Activated CD4-positive, alpha-beta memory T cell treated with anti-CD3 and anti-CD28 coated beads, Interleukin-2, amount 10 ng/mL, durations not matched to agents 7 days and 5 days (primary cell): Measurements from ENCODE around the gene NDUFAF7. TPM values are rescaled to one million over a fixed set of nuclear protein-coding genes. Genes with fewer than 3 reads are reported as not detected.
"Not testable (repeated sequence)": the region's sequence is repeated elsewhere in the genome, so short reads cannot be mapped to it uniquely, and the experiment has no call there.

Experiments
- CTCF ChIA-PET: fragments of 350-600 bp; sonication (Branson Sonifier 250); formaldehyde crosslinking; loops from one replicate; lab custom pipeline; 2021; ENCODE audit warnings: antibody characterized with exemption, inconsistent platforms; lab: Charles Lee
- POLR2A ChIA-PET: fragments of 350-600 bp; sonication (Branson Sonifier 250); formaldehyde crosslinking; loops from one replicate; lab custom pipeline; 2021; ENCODE audit warnings: antibody characterized with exemption; lab: Charles Lee
- DNase-seq: peaks from one replicate; pipeline ENCODE4 v3.0.0-alpha.2; 2020
- H3K27ac Mint-ChIP-seq: one replicate; pipeline ENCODE4 v1.8.0; 2021; ENCODE audit warnings: mild to moderate bottlenecking, mixed read lengths
- H3K27me3 Mint-ChIP-seq: one replicate; pipeline ENCODE4 v1.8.0; 2021; ENCODE audit warnings: mixed read lengths
- H3K36me3 Mint-ChIP-seq: one replicate; pipeline ENCODE4 v1.8.0; 2021; ENCODE audit warnings: low read depth, mixed read lengths
- H3K4me1 Mint-ChIP-seq: one replicate; pipeline ENCODE4 v1.8.0; 2021; ENCODE audit warnings: mixed read lengths
- H3K4me3 Mint-ChIP-seq: one replicate; pipeline ENCODE4 v1.8.0; 2021; ENCODE audit warnings: mild to moderate bottlenecking, mixed read lengths
- H3K9me3 Mint-ChIP-seq: one replicate; pipeline ENCODE4 v1.8.0; 2021; ENCODE audit warnings: mixed read lengths
- total RNA-seq, 2 experiments: library from RNA; stranded (reverse); gene quantifications; one replicate each; pipeline ENCODE4 v1.2.3, GENCODE V29; 2021

The NDUFAF7 gene
- total RNA-seq, 2 experiments from 2014 or later = 17.7 to 19.4 TPM

GRCh38 chr2:37267685-37268084 lies 36.2 kb downstream of the NDUFAF7 start:
- CTCF ChIA-PET = no interaction called here
- POLR2A ChIA-PET = no interaction called here
- Mint-ChIP-seq H3K4me3 (no peak overlapping the region), H3K9me3 (no peaks in the 10 kb centered on the region), H3K27me3 (no peaks in the 10 kb centered on the region), H3K27ac (no peak overlapping the region), H3K4me1 (no peaks in the 10 kb centered on the region), H3K36me3 (peaks cover 22% of the 10 kb centered on the region)
- DNase-seq = no peak

GRCh38 chr2:37268111-37268510 lies 36.7 kb downstream of the NDUFAF7 start:
- Mint-ChIP-seq H3K4me3 (no peak overlapping the region), H3K27me3 (no peaks in the 10 kb centered on the region), H3K4me1 (no peaks in the 10 kb centered on the region), H3K36me3 (peaks cover 22% of the 10 kb centered on the region), H3K27ac (no peak overlapping the region), H3K9me3 (no peaks in the 10 kb centered on the region)
- DNase-seq = no peak
- ChIA-PET POLR2A (no interaction called here), CTCF (no interaction called here)

GRCh38 chr2:37271376-37272067 lies 40.1 kb downstream of the NDUFAF7 start:
- no peaks in the 10 kb centered on the region for H3K9me3 Mint-ChIP-seq
- no peak for DNase-seq
- ChIA-PET POLR2A (no interaction called here), CTCF (no interaction called here)
- no peak overlapping the region for H3K4me3 Mint-ChIP-seq
- peaks cover 16% of the 10 kb centered on the region for H3K36me3 Mint-ChIP-seq
- H3K27me3 Mint-ChIP-seq = no peaks in the 10 kb centered on the region
- H3K4me1 Mint-ChIP-seq = no peaks in the 10 kb centered on the region
- no peak overlapping the region for H3K27ac Mint-ChIP-seq

GRCh38 chr2:37274359-37274965 lies 43.0 kb downstream of the NDUFAF7 start:
- CTCF ChIA-PET = no interaction called here
- POLR2A ChIA-PET = no interaction called here
- Mint-ChIP-seq H3K9me3 (no peaks in the 10 kb centered on the region), H3K36me3 (peaks cover 10% of the 10 kb centered on the region), H3K27me3 (no peaks in the 10 kb centered on the region), H3K4me3 (no peak overlapping the region), H3K27ac (no peak overlapping the region), H3K4me1 (no peaks in the 10 kb centered on the region)
- DNase-seq = no peak

- CTCF ChIA-PET = no interaction called here
- no peaks in the 10 kb centered on the region for H3K4me1 Mint-ChIP-seq
- H3K27ac Mint-ChIP-seq = no peak overlapping the region
- POLR2A ChIA-PET = no interaction called here
- no peak overlapping the region for H3K4me3 Mint-ChIP-seq
- no peak for DNase-seq
- H3K27me3 Mint-ChIP-seq = no peaks in the 10 kb centered on the region
- H3K9me3 Mint-ChIP-seq = no peaks in the 10 kb centered on the region
- peaks cover 8% of the 10 kb centered on the region for H3K36me3 Mint-ChIP-seq
These were observed 44.8 kb downstream of the NDUFAF7 start for GRCh38 chr2:37276291-37276690.

- Mint-ChIP-seq H3K4me3 (no peak overlapping the region), H3K27ac (no peak overlapping the region), H3K4me1 (no peaks in the 10 kb centered on the region), H3K36me3 (peaks cover 8% of the 10 kb centered on the region), H3K9me3 (no peaks in the 10 kb centered on the region), H3K27me3 (no peaks in the 10 kb centered on the region)
- ChIA-PET POLR2A (no interaction called here), CTCF (no interaction called here)
- DNase-seq = no peak
These were observed 50.5 kb downstream of the NDUFAF7 start for GRCh38 chr2:37281916-37282315.

GRCh38 chr2:37282746-37283145 lies 51.3 kb downstream of the NDUFAF7 start:
- H3K4me1 Mint-ChIP-seq = no peaks in the 10 kb centered on the region
- ChIA-PET POLR2A (interaction anchor here (0.7 kb wide), 1 partner anchor 128 kb away, joined by 3 read pairs; no protein-coding TSS in a partner anchor), CTCF (no interaction called here)
- no peak overlapping the region for H3K27ac Mint-ChIP-seq
- no peak overlapping the region for H3K4me3 Mint-ChIP-seq
- H3K27me3 Mint-ChIP-seq = no peaks in the 10 kb centered on the region
- no peaks in the 10 kb centered on the region for H3K9me3 Mint-ChIP-seq
- peaks cover 12% of the 10 kb centered on the region for H3K36me3 Mint-ChIP-seq
- no peak for DNase-seq

GRCh38 chr2:37283207-37283606 lies 51.7 kb downstream of the NDUFAF7 start:
- Mint-ChIP-seq H3K4me1 (no peaks in the 10 kb centered on the region), H3K36me3 (peaks cover 12% of the 10 kb centered on the region), H3K27me3 (no peaks in the 10 kb centered on the region), H3K4me3 (no peak overlapping the region), H3K9me3 (no peaks in the 10 kb centered on the region), H3K27ac (no peak overlapping the region)
- ChIA-PET CTCF (no interaction called here), POLR2A (interaction anchor here (0.7 kb wide), 1 partner anchor 129 kb away, joined by 3 read pairs; no protein-coding TSS in a partner anchor)
- DNase-seq = no peak

GRCh38 chr2:37284381-37284780 lies 52.9 kb downstream of the NDUFAF7 start:
- POLR2A ChIA-PET = no interaction called here
- H3K27ac Mint-ChIP-seq = no peak overlapping the region
- CTCF ChIA-PET = interaction anchor here (1.5 to 2.4 kb wide), 3 partner anchors 106 to 116 kb away, joined by 3 to 9 read pairs (median 4); no protein-coding TSS in a partner anchor

GRCh38 chr2:37287966-37288365 lies 56.5 kb downstream of the NDUFAF7 start:
- Mint-ChIP-seq H3K27ac (no peak overlapping the region), H3K36me3 (peaks cover 4% of the 10 kb centered on the region), H3K4me1 (no peaks in the 10 kb centered on the region), H3K4me3 (no peak overlapping the region), H3K9me3 (no peaks in the 10 kb centered on the region), H3K27me3 (no peaks in the 10 kb centered on the region)
- CTCF ChIA-PET = interaction anchor here (0.6 to 1.1 kb wide), 2 partner anchors 20 to 382 kb away, joined by 3 read pairs; no protein-coding TSS in a partner anchor
- DNase-seq = peak; percentile 18
- POLR2A ChIA-PET = no interaction called here

More at GRCh38 chr2:37284381-37284780, 52.9 kb downstream of the NDUFAF7 start:
- Mint-ChIP-seq H3K9me3 (no peaks in the 10 kb centered on the region), H3K27me3 (no peaks in the 10 kb centered on the region), H3K4me1 (no peaks in the 10 kb centered on the region), H3K4me3 (no peak overlapping the region), H3K36me3 (peaks cover 12% of the 10 kb centered on the region)
- no peak for DNase-seq

- H3K4me3 Mint-ChIP-seq = no peak overlapping the region
- H3K27ac Mint-ChIP-seq = no peak overlapping the region
- no peaks in the 10 kb centered on the region for H3K9me3 Mint-ChIP-seq
- CTCF ChIA-PET = no interaction called here
- H3K27me3 Mint-ChIP-seq = no peaks in the 10 kb centered on the region
- POLR2A ChIA-PET = no interaction called here
- peaks cover 4% of the 10 kb centered on the region for H3K36me3 Mint-ChIP-seq
- no peak for DNase-seq
- H3K4me1 Mint-ChIP-seq = no peaks in the 10 kb centered on the region
These were observed 60.2 kb downstream of the NDUFAF7 start for GRCh38 chr2:37291680-37292079.

- CTCF ChIA-PET, H3K4me3 Mint-ChIP-seq: not testable (repeated sequence)
These were observed 63.4 kb downstream of the NDUFAF7 start for GRCh38 chr2:37294858-37295257.

GRCh38 chr2:37295469-37296073 lies 64.1 kb downstream of the NDUFAF7 start:
- H3K9me3 Mint-ChIP-seq = no peaks in the 10 kb centered on the region
- no peak for DNase-seq
- H3K4me1 Mint-ChIP-seq = no peaks in the 10 kb centered on the region
- H3K27ac Mint-ChIP-seq = no peak overlapping the region
- CTCF ChIA-PET = no interaction called here
- H3K27me3 Mint-ChIP-seq = no peaks in the 10 kb centered on the region
- POLR2A ChIA-PET = no interaction called here
- peaks cover 3% of the 10 kb centered on the region for H3K36me3 Mint-ChIP-seq
- H3K4me3 Mint-ChIP-seq = no peak overlapping the region

More at GRCh38 chr2:37294858-37295257, 63.4 kb downstream of the NDUFAF7 start:
- H3K27ac Mint-ChIP-seq, POLR2A ChIA-PET, H3K4me1 Mint-ChIP-seq, H3K36me3 Mint-ChIP-seq, H3K9me3 Mint-ChIP-seq, H3K27me3 Mint-ChIP-seq, DNase-seq: not testable (repeated sequence)
